ENCODE data around the gene WIF1.
A peak's percentile ranks its signal among the peaks of the same experiment; 100 is the strongest.

The WIF1 gene

DNA sequence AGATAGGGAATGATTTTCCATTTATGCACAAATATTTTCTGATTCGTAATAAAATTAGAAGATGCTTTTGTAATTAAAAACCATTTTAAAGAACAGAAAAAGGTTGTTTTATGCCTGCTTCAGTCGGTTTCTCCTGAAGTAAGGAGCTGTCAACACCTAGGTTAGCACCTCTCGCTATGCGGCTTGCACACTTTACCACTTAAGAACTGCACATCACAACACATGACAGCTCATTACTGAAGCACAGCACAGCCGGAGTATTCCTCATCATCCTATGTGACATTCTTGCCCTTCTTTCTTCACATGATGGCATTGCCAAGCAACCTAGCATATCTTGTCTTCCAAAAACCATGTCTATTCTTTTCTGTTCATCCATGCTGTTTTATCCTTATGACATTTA is 5.4 kb upstream of the WIF1 start:
- Histone ChIP-seq H2AK5ac (ENCODE audit: low read length) (no peak overlapping the region), H3K23ac (ENCODE audit: low read length) (no peak overlapping the region), H3K79me1 (ENCODE audit: low read length) (no peaks in the 10 kb centered on the region), H3K36me3 (ENCODE audit: control insufficient read depth, insufficient read depth, low read length) (no peaks in the 10 kb centered on the region), H3K79me2 (ENCODE audit: control insufficient read depth, insufficient read depth, low read length) (no peaks in the 10 kb centered on the region), H3K4me3 (ENCODE audit: low read length) (no peak overlapping the region), H3K4ac (ENCODE audit: low read depth, low read length) (no peak overlapping the region), H2BK15ac (replicated peaks; ENCODE audit: low read depth) (no peak overlapping the region), H3K9ac (ENCODE audit: low read length) (no peak overlapping the region), H3K27ac (ENCODE audit: low read depth, low read length) (no peak overlapping the region), H4K8ac (ENCODE audit: low read depth, low read length) (no peak overlapping the region), H2BK5ac (ENCODE audit: low read length) (no peak overlapping the region), H2BK120ac (ENCODE audit: low read depth, low read length) (no peak overlapping the region), H3K18ac (ENCODE audit: low read length) (no peak overlapping the region), H3K4me1 (ENCODE audit: control insufficient read depth, low read depth, low read length) (no peaks in the 10 kb centered on the region), H4K5ac (ENCODE audit: low read length) (no peak overlapping the region), H3K56ac (ENCODE audit: low read length) (no peak overlapping the region), H3K4me2 (ENCODE audit: low read length) (no peak overlapping the region), H3K27me3 (ENCODE audit: insufficient read depth, low read length, poor library complexity) (no peaks in the 10 kb centered on the region)
- WGBS (ENCODE audit: extremely low coverage, insufficient coverage, low lambda C conversion rate), result no CpG with 5 or more reads among the region's 5 CpGs
- no peak for DNase-seq

DNA sequence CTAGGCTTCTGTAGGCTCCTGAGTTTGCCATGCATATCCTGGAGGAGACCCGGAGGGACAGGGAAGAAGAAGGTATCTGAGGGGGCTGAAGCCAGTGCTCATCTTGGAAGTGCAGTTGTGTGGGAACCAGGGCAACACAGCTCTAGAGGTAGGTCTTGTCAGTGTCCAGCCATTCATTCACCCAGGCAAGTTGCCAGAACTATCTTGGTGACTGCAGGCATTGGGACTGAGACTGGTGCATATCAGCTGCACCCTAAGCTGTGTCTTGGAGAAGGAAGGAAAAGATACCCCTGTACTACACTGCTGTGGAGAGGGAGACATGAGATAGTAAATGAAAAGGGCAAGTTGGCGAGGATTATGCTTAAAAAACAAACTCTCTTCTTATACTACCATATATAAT is 4.9 kb upstream of the WIF1 start:
- no peak overlapping the region for H2BK5ac ChIP-seq (ENCODE audit: low read length)
- no peak overlapping the region for H3K9ac ChIP-seq (ENCODE audit: low read length)
- no peak overlapping the region for H3K18ac ChIP-seq (ENCODE audit: low read length)
- H4K5ac ChIP-seq (ENCODE audit: low read length), result no peak overlapping the region
- no peak overlapping the region for H3K27ac ChIP-seq (ENCODE audit: low read depth, low read length)
- H3K79me1 ChIP-seq (ENCODE audit: low read length), result no peaks in the 10 kb centered on the region
- H3K56ac ChIP-seq (ENCODE audit: low read length), result no peak overlapping the region
- no peak overlapping the region for H3K4ac ChIP-seq (ENCODE audit: low read depth, low read length)
- H3K23ac ChIP-seq (ENCODE audit: low read length), result no peak overlapping the region
- no peak overlapping the region for H4K8ac ChIP-seq (ENCODE audit: low read depth, low read length)
- H3K4me3 ChIP-seq (ENCODE audit: low read length), result no peak overlapping the region
- no peak for DNase-seq
- H2AK5ac ChIP-seq (ENCODE audit: low read length), result no peak overlapping the region
- no CpG with 5 or more reads among the region's 2 CpGs for WGBS (ENCODE audit: extremely low coverage, insufficient coverage, low lambda C conversion rate)
- H3K36me3 ChIP-seq (ENCODE audit: control insufficient read depth, insufficient read depth, low read length), result no peaks in the 10 kb centered on the region
- no peak overlapping the region for H3K4me2 ChIP-seq (ENCODE audit: low read length)
- no peaks in the 10 kb centered on the region for H3K27me3 ChIP-seq (ENCODE audit: insufficient read depth, low read length, poor library complexity)
- no peaks in the 10 kb centered on the region for H3K4me1 ChIP-seq (ENCODE audit: control insufficient read depth, low read depth, low read length)
- no peak overlapping the region for H2BK120ac ChIP-seq (ENCODE audit: low read depth, low read length)
- H3K79me2 ChIP-seq (ENCODE audit: control insufficient read depth, insufficient read depth, low read length), result no peaks in the 10 kb centered on the region
- H2BK15ac ChIP-seq (replicated peaks; ENCODE audit: low read depth), result no peak overlapping the region

DNA sequence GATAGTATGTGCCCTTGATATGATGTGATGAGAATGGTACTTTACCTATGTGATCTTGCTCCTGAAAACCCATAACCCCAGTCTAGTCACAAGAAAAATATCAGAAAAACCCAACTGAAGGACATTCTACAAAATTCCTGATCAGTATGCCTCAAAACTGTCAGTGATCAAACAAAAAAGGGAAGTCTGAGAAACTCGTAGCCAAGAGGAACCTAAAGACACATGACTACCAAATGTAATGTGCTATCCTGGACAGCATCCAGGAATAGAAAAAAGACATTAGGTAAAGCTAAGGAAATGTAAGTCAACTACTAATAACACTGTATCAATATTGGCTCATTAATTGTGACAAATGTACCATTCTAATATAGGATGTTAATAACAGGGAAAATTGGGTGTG is 4.1 kb upstream of the WIF1 start:
- no peak overlapping the region for H4K5ac ChIP-seq (ENCODE audit: low read length)
- DNase-seq, result no peak
- no peak overlapping the region for H4K8ac ChIP-seq (ENCODE audit: low read depth, low read length)
- no peak overlapping the region for H3K4me2 ChIP-seq (ENCODE audit: low read length)
- H3K79me2 ChIP-seq (ENCODE audit: control insufficient read depth, insufficient read depth, low read length), result no peaks in the 10 kb centered on the region
- no peaks in the 10 kb centered on the region for H3K4me1 ChIP-seq (ENCODE audit: control insufficient read depth, low read depth, low read length)
- H3K56ac ChIP-seq (ENCODE audit: low read length), result no peak overlapping the region
- H3K9ac ChIP-seq (ENCODE audit: low read length), result no peak overlapping the region
- no peak overlapping the region for H2BK15ac ChIP-seq (replicated peaks; ENCODE audit: low read depth)
- H3K27me3 ChIP-seq (ENCODE audit: insufficient read depth, low read length, poor library complexity), result peaks cover 4% of the 10 kb centered on the region
- no peak overlapping the region for H2AK5ac ChIP-seq (ENCODE audit: low read length)
- H3K4me3 ChIP-seq (ENCODE audit: low read length), result no peak overlapping the region
- no peak overlapping the region for H3K4ac ChIP-seq (ENCODE audit: low read depth, low read length)
- no peak overlapping the region for H3K27ac ChIP-seq (ENCODE audit: low read depth, low read length)
- H3K79me1 ChIP-seq (ENCODE audit: low read length), result no peaks in the 10 kb centered on the region
- H3K18ac ChIP-seq (ENCODE audit: low read length), result no peak overlapping the region
- WGBS (ENCODE audit: extremely low coverage, insufficient coverage, low lambda C conversion rate), result no CpG with 5 or more reads among the region's 1 CpG
- H2BK120ac ChIP-seq (ENCODE audit: low read depth, low read length), result no peak overlapping the region
- H3K36me3 ChIP-seq (ENCODE audit: control insufficient read depth, insufficient read depth, low read length), result no peaks in the 10 kb centered on the region
- H2BK5ac ChIP-seq (ENCODE audit: low read length), result no peak overlapping the region
- no peak overlapping the region for H3K23ac ChIP-seq (ENCODE audit: low read length)

DNA sequence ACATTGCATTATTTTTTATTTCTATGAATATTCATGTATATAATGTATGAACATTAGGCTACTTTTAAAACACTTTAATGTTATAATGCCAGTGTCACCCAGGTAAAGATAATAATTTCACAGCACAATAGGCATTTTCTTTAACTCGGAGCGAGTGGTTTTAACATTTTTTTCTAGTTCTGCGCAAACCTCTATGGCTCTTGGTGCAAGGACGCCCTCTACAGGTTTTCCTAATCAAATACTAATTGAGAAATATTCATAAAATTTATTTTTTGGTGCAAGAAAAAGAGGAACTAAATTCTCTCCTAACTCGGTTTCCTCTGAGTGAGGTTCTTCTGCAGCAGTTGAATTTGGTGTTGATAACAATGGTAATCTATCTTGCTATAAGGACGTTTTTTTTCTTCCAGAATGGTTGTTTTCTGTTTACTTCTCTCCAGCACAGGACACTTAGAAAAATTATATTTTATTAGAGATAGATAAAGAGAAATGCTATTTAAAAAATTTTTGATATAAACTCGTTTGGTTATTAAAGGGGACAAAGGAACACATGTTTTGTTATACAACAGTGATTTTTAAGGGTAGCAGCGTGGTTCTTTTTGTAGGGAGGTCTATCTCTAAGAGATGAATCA is 2.4 kb upstream of the WIF1 start:
- no peak overlapping the region for H3K4ac ChIP-seq (ENCODE audit: low read depth, low read length)
- no peak overlapping the region for H3K23ac ChIP-seq (ENCODE audit: low read length)
- H2AK5ac ChIP-seq (ENCODE audit: low read length), result no peak overlapping the region
- H4K8ac ChIP-seq (ENCODE audit: low read depth, low read length), result no peak overlapping the region
- no peak overlapping the region for H3K27ac ChIP-seq (ENCODE audit: low read depth, low read length)
- no peak overlapping the region for H3K9ac ChIP-seq (ENCODE audit: low read length)
- no peak overlapping the region for H3K4me2 ChIP-seq (ENCODE audit: low read length)
- H2BK15ac ChIP-seq (replicated peaks; ENCODE audit: low read depth), result no peak overlapping the region
- no peaks in the 10 kb centered on the region for H3K79me1 ChIP-seq (ENCODE audit: low read length)
- no peak overlapping the region for H3K18ac ChIP-seq (ENCODE audit: low read length)
- no peak overlapping the region for H3K4me3 ChIP-seq (ENCODE audit: low read length)
- H3K36me3 ChIP-seq (ENCODE audit: control insufficient read depth, insufficient read depth, low read length), result no peaks in the 10 kb centered on the region
- H3K27me3 ChIP-seq (ENCODE audit: insufficient read depth, low read length, poor library complexity), result peaks cover 5% of the 10 kb centered on the region
- H3K79me2 ChIP-seq (ENCODE audit: control insufficient read depth, insufficient read depth, low read length), result no peaks in the 10 kb centered on the region
- DNase-seq, result peak; percentile 23
- H2BK120ac ChIP-seq (ENCODE audit: low read depth, low read length), result no peak overlapping the region
- no peaks in the 10 kb centered on the region for H3K4me1 ChIP-seq (ENCODE audit: control insufficient read depth, low read depth, low read length)
- no peak overlapping the region for H3K56ac ChIP-seq (ENCODE audit: low read length)
- no CpG with 5 or more reads among the region's 8 CpGs for WGBS (ENCODE audit: extremely low coverage, insufficient coverage, low lambda C conversion rate)
- H4K5ac ChIP-seq (ENCODE audit: low read length), result no peak overlapping the region
- H2BK5ac ChIP-seq (ENCODE audit: low read length), result no peak overlapping the region

DNA sequence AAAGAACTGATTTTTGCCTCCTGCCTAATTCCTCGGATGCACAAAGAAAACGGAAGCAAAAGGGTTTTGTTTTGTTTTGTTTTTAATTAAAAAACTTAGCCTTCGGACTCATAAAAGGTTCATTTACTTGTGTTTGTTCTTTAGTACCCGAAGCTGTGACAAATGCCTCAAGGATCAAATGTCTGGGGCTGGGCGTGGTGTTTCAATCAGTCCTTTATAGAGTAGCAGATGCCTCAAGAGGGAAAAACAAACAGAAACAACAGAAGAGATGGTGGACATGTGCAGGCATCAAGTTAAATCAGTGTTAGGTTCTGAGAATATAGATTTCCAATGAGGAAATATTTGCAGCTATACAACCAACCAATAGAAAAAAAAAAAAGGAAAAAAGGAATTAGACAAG is 1.6 kb upstream of the WIF1 start:
- no peak for DNase-seq
- no CpG with 5 or more reads among the region's 5 CpGs for WGBS (ENCODE audit: extremely low coverage, insufficient coverage, low lambda C conversion rate)
- no peak overlapping the region for H3K4ac ChIP-seq (ENCODE audit: low read depth, low read length)
- H4K8ac ChIP-seq (ENCODE audit: low read depth, low read length), result no peak overlapping the region
- H3K56ac ChIP-seq (ENCODE audit: low read length), result no peak overlapping the region
- H3K4me1 ChIP-seq (ENCODE audit: control insufficient read depth, low read depth, low read length), result no peaks in the 10 kb centered on the region
- no peak overlapping the region for H3K18ac ChIP-seq (ENCODE audit: low read length)
- no peaks in the 10 kb centered on the region for H3K36me3 ChIP-seq (ENCODE audit: control insufficient read depth, insufficient read depth, low read length)
- H4K5ac ChIP-seq (ENCODE audit: low read length), result no peak overlapping the region
- H3K9ac ChIP-seq (ENCODE audit: low read length), result no peak overlapping the region
- H3K27me3 ChIP-seq (ENCODE audit: insufficient read depth, low read length, poor library complexity), result peaks cover 5% of the 10 kb centered on the region
- H3K79me1 ChIP-seq (ENCODE audit: low read length), result no peaks in the 10 kb centered on the region
- no peak overlapping the region for H2BK15ac ChIP-seq (replicated peaks; ENCODE audit: low read depth)
- no peak overlapping the region for H3K23ac ChIP-seq (ENCODE audit: low read length)
- H3K4me2 ChIP-seq (ENCODE audit: low read length), result no peak overlapping the region
- H3K79me2 ChIP-seq (ENCODE audit: control insufficient read depth, insufficient read depth, low read length), result no peaks in the 10 kb centered on the region
- no peak overlapping the region for H2BK5ac ChIP-seq (ENCODE audit: low read length)
- H3K4me3 ChIP-seq (ENCODE audit: low read length), result no peak overlapping the region
- no peak overlapping the region for H2AK5ac ChIP-seq (ENCODE audit: low read length)
- H2BK120ac ChIP-seq (ENCODE audit: low read depth, low read length), result no peak overlapping the region
- H3K27ac ChIP-seq (ENCODE audit: low read depth, low read length), result no peak overlapping the region

DNA sequence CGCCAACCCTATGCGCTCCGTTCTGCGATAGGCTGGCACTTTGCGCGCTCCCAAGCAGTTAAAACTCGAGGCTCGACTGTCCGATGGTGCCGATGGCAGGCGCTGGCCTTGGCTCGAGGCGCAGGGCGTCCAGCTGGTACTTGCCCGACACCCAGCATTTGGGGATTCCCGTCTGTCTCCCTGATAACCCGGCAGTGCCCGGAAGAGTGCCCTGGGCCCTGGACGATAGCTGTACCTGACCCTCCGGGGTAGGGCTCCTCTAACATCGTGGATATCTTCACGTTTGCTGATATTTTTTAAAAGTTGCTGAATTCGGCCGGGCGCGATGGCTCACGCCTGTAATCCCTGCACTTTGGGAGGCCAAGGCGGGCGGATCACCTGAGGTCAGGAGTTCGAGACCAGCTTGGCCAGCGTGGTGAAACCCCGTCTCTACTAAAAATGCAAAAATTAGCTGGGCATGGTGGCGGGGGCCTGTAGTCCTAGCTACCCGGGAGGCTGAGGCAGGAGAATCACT is 908 bp upstream of the WIF1 start:
- Histone ChIP-seq H3K18ac (ENCODE audit: low read length) (no peak overlapping the region), H3K27ac (ENCODE audit: low read depth, low read length) (no peak overlapping the region), H3K4me3 (ENCODE audit: low read length) (no peak overlapping the region), H3K23ac (ENCODE audit: low read length) (no peak overlapping the region), H3K79me1 (ENCODE audit: low read length) (no peaks in the 10 kb centered on the region), H3K56ac (ENCODE audit: low read length) (no peak overlapping the region), H3K4ac (ENCODE audit: low read depth, low read length) (no peak overlapping the region), H2BK120ac (ENCODE audit: low read depth, low read length) (no peak overlapping the region), H3K36me3 (ENCODE audit: control insufficient read depth, insufficient read depth, low read length) (no peaks in the 10 kb centered on the region), H4K5ac (ENCODE audit: low read length) (no peak overlapping the region), H3K9ac (ENCODE audit: low read length) (no peak overlapping the region), H4K8ac (ENCODE audit: low read depth, low read length) (no peak overlapping the region), H3K4me1 (ENCODE audit: control insufficient read depth, low read depth, low read length) (no peaks in the 10 kb centered on the region), H3K27me3 (ENCODE audit: insufficient read depth, low read length, poor library complexity) (peaks cover 5% of the 10 kb centered on the region), H2AK5ac (ENCODE audit: low read length) (no peak overlapping the region), H2BK5ac (ENCODE audit: low read length) (no peak overlapping the region), H3K4me2 (ENCODE audit: low read length) (no peak overlapping the region), H2BK15ac (replicated peaks; ENCODE audit: low read depth) (no peak overlapping the region), H3K79me2 (ENCODE audit: control insufficient read depth, insufficient read depth, low read length) (no peaks in the 10 kb centered on the region)
- DNase-seq, result no peak
- WGBS (ENCODE audit: extremely low coverage, insufficient coverage, low lambda C conversion rate), result no CpG with 5 or more reads among the region's 34 CpGs
